Endothelial cell of umbilical vein (primary cell): Measurements from ENCODE around the gene IQCH. TPM values are rescaled to one million over a fixed set of nuclear protein-coding genes. Genes with fewer than 3 reads are reported as not detected.

Experiments used
- BruUV-seq: library from RNA; stranded (reverse); fragments of 400-500 nt; replicated peaks from 2 replicates; lab custom pipeline; 2021; lab: Mats Ljungman, UMichigan
- CTCF ChIA-PET: fragments of 300-600, 350-600 bp; sonication (Branson Sonifier 250); formaldehyde crosslinking; loops from one replicate; lab custom pipeline; 2021; ENCODE audit warnings: antibody characterized with exemption, inconsistent platforms; lab: Charles Lee
- POLR2A ChIA-PET: fragments of 300-600, 350-600 bp; sonication (Branson Sonifier 250); formaldehyde crosslinking; loops from one replicate; lab custom pipeline; 2021; ENCODE audit warnings: antibody characterized with exemption, inconsistent platforms; lab: Charles Lee
- DNase-seq: peaks from one replicate; pipeline ENCODE4 v3.0.0-alpha.2; 2011; ENCODE audit warnings: low read depth, low spot score
- FAIRE-seq: peaks from 2 replicates; lab custom pipeline; 2011; peaks lifted over from hg19 to GRCh38; lab: Jason Lieb, UNC
- H2AFZ ChIP-seq: 2 replicates; pipeline ENCODE4 v1.6.0; 2012; ENCODE audit warnings: low read depth, low read length, control low read depth, inconsistent platforms
- H3K27ac ChIP-seq: 2 replicates; pipeline ENCODE4 v1.5.1; 2011; ENCODE audit warnings: low read depth, mild to moderate bottlenecking, control low read depth, low read length, moderate library complexity; ENCODE audit not compliant: insufficient read depth
- H3K27me3 ChIP-seq, 2 experiments: 2 replicates each; pipeline versions ENCODE4 v1.6.0 to v1.6.1; 2011; ENCODE audit warnings: low read length in 2 of 2, mixed read lengths in 1 of 2; ENCODE audit not compliant: control insufficient read depth in 2 of 2, insufficient read depth in 2 of 2
- H3K36me3 ChIP-seq, 2 experiments: 2 replicates in 1 of 2; 3 replicates in 1 of 2; pipeline ENCODE4 v1.5.1; 2011; ENCODE audit warnings: low read length in 2 of 2, mild to moderate bottlenecking in 1 of 2, moderate library complexity in 1 of 2; ENCODE audit not compliant: control insufficient read depth in 2 of 2, insufficient read depth in 2 of 2; ENCODE audit errors: extremely low read depth in 1 of 2
- H3K4me1 ChIP-seq: 3 replicates; pipeline ENCODE4 v1.5.1; 2011; ENCODE audit warnings: mild to moderate bottlenecking, low read length; ENCODE audit not compliant: control insufficient read depth, insufficient read depth; ENCODE audit errors: extremely low read depth
- H3K4me2 ChIP-seq: 2 replicates; pipeline ENCODE4 v1.6.1; 2011; ENCODE audit warnings: low read length, control low read depth, mixed read lengths; ENCODE audit not compliant: insufficient read depth
- H3K4me3 ChIP-seq, 3 experiments: fragments of 200-600 bp in 1 of 3; sonication (generic), shearing (Covaris generic) in 1 of 3; replicated peaks in 1 of 3; 2 replicates each; pipeline ENCODE4 v1.5.1; 2011 to 2016; ENCODE audit warnings: control low read depth in 3 of 3, low read length in 3 of 3, mild to moderate bottlenecking in 2 of 3, inconsistent platforms in 1 of 3, low read depth in 1 of 3, moderate library complexity in 1 of 3; ENCODE audit not compliant: insufficient read depth in 1 of 3
- H3K79me2 ChIP-seq: 2 replicates; pipeline ENCODE4 v1.6.0; 2012; ENCODE audit warnings: low read length, inconsistent platforms; ENCODE audit not compliant: control insufficient read depth, insufficient read depth
- H3K9ac ChIP-seq: replicated peaks from 2 replicates; pipeline ENCODE3; 2011; ENCODE audit warnings: low read length, control low read depth; ENCODE audit not compliant: insufficient read depth; ENCODE audit errors: extremely low read depth
- H3K9me1 ChIP-seq: replicated peaks from 3 replicates; pipeline ENCODE4 v1.6.0; 2011; ENCODE audit warnings: mild to moderate bottlenecking, low read length; ENCODE audit not compliant: control insufficient read depth, insufficient read depth; ENCODE audit errors: extremely low read depth
- H3K9me3 ChIP-seq: replicated peaks from 2 replicates; pipeline ENCODE4 v1.5.1; 2012; ENCODE audit warnings: low read length, inconsistent platforms; ENCODE audit not compliant: control insufficient read depth, insufficient read depth
- H4K20me1 ChIP-seq: replicated peaks from 2 replicates; pipeline ENCODE3; 2011; ENCODE audit warnings: mild to moderate bottlenecking, low read length; ENCODE audit not compliant: control insufficient read depth, insufficient read depth; ENCODE audit errors: extremely low read depth
- EZH2 ChIP-seq: IDR thresholded peaks from 2 replicates; pipeline ENCODE4 v1.6.1; 2012; ENCODE audit warnings: borderline replicate concordance, low read depth, mild to moderate bottlenecking, moderate library complexity, low read length, inconsistent platforms; ENCODE audit not compliant: severe bottlenecking
- FOS ChIP-seq: IDR thresholded peaks from 2 replicates; pipeline ENCODE4 v1.6.1; 2011; ENCODE audit warnings: mild to moderate bottlenecking, low read length, moderate library complexity, borderline replicate concordance; ENCODE audit not compliant: insufficient read depth
- GATA2 ChIP-seq: IDR thresholded peaks from 2 replicates; pipeline ENCODE4 v1.7.0; 2011; ENCODE audit warnings: low read depth, mild to moderate bottlenecking, moderate library complexity, mixed read lengths, low read length; ENCODE audit not compliant: insufficient read length, insufficient read depth
- JUN ChIP-seq: IDR thresholded peaks from 2 replicates; pipeline ENCODE4 v1.6.1; 2011; ENCODE audit warnings: borderline replicate concordance, low read depth; ENCODE audit not compliant: insufficient read length, insufficient read depth
- MAX ChIP-seq: IDR thresholded peaks from 2 replicates; pipeline ENCODE4 v1.6.1; 2011; ENCODE audit not compliant: insufficient read depth, insufficient read length
- MYC ChIP-seq: IDR thresholded peaks from one replicate; pipeline ENCODE4 v1.6.1; 2011; ENCODE audit warnings: mild to moderate bottlenecking, low read depth, low read length
- POLR2A ChIP-seq: IDR thresholded peaks from 2 replicates; pipeline ENCODE4 v1.6.1; 2012; ENCODE audit warnings: low read depth, mild to moderate bottlenecking, control low read depth, low read length
- POLR2AphosphoS5 ChIP-seq: IDR thresholded peaks from 2 replicates; pipeline ENCODE4 v1.6.1; 2012; ENCODE audit warnings: low read depth, mild to moderate bottlenecking, control low read depth, low read length, moderate library complexity; ENCODE audit not compliant: insufficient read depth
- dilution Hi-C: fragments of 300-500 bp; cut with MboI; formaldehyde crosslinking; loops from one replicate; pipeline ENCODE4 v1.15.0; 2019; ENCODE audit warnings: low sequenced_read_pairs; ENCODE audit not compliant: extremely low pct_ligation_motif_present
- intact Hi-C: fragments of 100-400 bp; cut with micrococcal nuclease; formaldehyde crosslinking; loops from one replicate; pipeline ENCODE4 v1.10.0; 2022
- polyA plus RNA-seq, 4 experiments: library from polyadenylated mRNA; depleted of rRNA in 3 of 4; stranded (reverse) in 3 of 4; unstranded in 1 of 4; fragments of >200 nt; gene quantifications; 2 replicates each; pipeline versions ENCODE4 v1.2.1 to v1.2.3, GENCODE V29; 2011 to 2012; ENCODE audit warnings: missing spikeins in 1 of 4
- total RNA-seq: library from RNA; stranded (reverse); gene quantifications from 2 replicates; pipeline ENCODE4 v1.2.3, GENCODE V29; 2021
- TF ChIP-seq, protein P1 (sequence below), 2 donors: IDR thresholded peaks; 1 replicate in 1 of 2; 2 replicates in 1 of 2; pipeline ENCODE4 v1.5.1; 2011; ENCODE audit warnings: low read length in 2 of 2, mild to moderate bottlenecking in 2 of 2, moderate library complexity in 2 of 2, control low read depth in 1 of 2, inconsistent platforms in 1 of 2, low read depth in 1 of 2; ENCODE audit not compliant: insufficient read depth in 1 of 2; ENCODE audit errors: extremely low read depth in 1 of 2

The IQCH gene
- total and polyA plus RNA-seq, 2 donors (not counting 3 experiments of a cell fraction or from before 2014, with no cell fraction given): 0.29 to 0.51 TPM

- DNase-seq: no peak
- intact Hi-C loops: loop anchor here (5.0 kb wide), 1 partner anchor 37 kb away; no protein-coding TSS in a partner anchor
- peaks cover 0 to 6% of the 10 kb centered on the region in 2 experiments for H3K27me3 ChIP-seq
- H3K4me1 ChIP-seq: no peaks in the 10 kb centered on the region
- H2AFZ ChIP-seq: no peak overlapping the region
- no peak overlapping the region for H3K4me2 ChIP-seq
- no peak overlapping the region for H3K9ac ChIP-seq
- no peak for TF ChIP-seq MAX
- no peak for TF ChIP-seq POLR2A
- no peak for TF ChIP-seq GATA2
- TF ChIP-seq EZH2: no peak
- no peak for TF ChIP-seq FOS
- no peak for TF ChIP-seq JUN
- TF ChIP-seq, protein P1, sequence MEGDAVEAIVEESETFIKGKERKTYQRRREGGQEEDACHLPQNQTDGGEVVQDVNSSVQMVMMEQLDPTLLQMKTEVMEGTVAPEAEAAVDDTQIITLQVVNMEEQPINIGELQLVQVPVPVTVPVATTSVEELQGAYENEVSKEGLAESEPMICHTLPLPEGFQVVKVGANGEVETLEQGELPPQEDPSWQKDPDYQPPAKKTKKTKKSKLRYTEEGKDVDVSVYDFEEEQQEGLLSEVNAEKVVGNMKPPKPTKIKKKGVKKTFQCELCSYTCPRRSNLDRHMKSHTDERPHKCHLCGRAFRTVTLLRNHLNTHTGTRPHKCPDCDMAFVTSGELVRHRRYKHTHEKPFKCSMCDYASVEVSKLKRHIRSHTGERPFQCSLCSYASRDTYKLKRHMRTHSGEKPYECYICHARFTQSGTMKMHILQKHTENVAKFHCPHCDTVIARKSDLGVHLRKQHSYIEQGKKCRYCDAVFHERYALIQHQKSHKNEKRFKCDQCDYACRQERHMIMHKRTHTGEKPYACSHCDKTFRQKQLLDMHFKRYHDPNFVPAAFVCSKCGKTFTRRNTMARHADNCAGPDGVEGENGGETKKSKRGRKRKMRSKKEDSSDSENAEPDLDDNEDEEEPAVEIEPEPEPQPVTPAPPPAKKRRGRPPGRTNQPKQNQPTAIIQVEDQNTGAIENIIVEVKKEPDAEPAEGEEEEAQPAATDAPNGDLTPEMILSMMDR (IDR thresholded peaks at IDR 0.05; ENCODE audit: extremely low read depth in 1 of 2, insufficient read depth in 1 of 2, low read depth in 1 of 2, low read length in 2 of 2): no peak
- TF ChIP-seq MYC: no peak
- TF ChIP-seq POLR2AphosphoS5: no peak
- H3K27ac ChIP-seq: no peak overlapping the region
- no peaks in the 10 kb centered on the region for H3K79me2 ChIP-seq
- BruUV-seq: no TSS peak
- no peaks in the 10 kb centered on the region for H4K20me1 ChIP-seq
- no peak overlapping the region for H3K4me3 ChIP-seq
- no peak for FAIRE-seq
- no peaks in the 10 kb centered on the region for H3K36me3 ChIP-seq
- H3K9me1 ChIP-seq: no peaks in the 10 kb centered on the region
- CTCF ChIA-PET: interaction anchor here (0.8 kb wide), 1 partner anchor 19 kb away, joined by 3 read pairs; no protein-coding TSS in a partner anchor
- dilution Hi-C loops: no loop called here
- H3K9me3 ChIP-seq: no peaks in the 10 kb centered on the region
- POLR2A ChIA-PET: no interaction called here
Observed at GRCh38 chr15:67329984-67330733, 75.6 kb downstream of the IQCH start.
